Thoracic aorta (tissue), 2 donors: ENCODE results near the gene TCP11L2. TPM values are rescaled to one million over a fixed set of nuclear protein-coding genes. Genes with fewer than 3 reads are reported as not detected.

Experiments
- ATAC-seq: fragments of 150-250 bp; one replicate; pipeline ENCODE4 v1.8.0; 2017; ENCODE audit warnings: low read depth; ENCODE audit not compliant: insufficient number of reproducible peaks, low FRiP score
- DNase-seq: peaks from one replicate; pipeline ENCODE4 v3.0.0-alpha.2; 2020; ENCODE audit warnings: low spot score
- H3K27ac ChIP-seq, 2 donors: fragments of 200-600 bp; sonication (generic); 1 replicate in 1 of 2; 2 replicates in 1 of 2; pipeline ENCODE4 v1.5.1; 2016; ENCODE audit warnings: mild to moderate bottlenecking in 2 of 2, moderate library complexity in 2 of 2
- H3K27me3 ChIP-seq: fragments of 200-600 bp; sonication (generic); replicated peaks from 2 replicates; pipeline ENCODE4 v1.6.0; 2016; ENCODE audit warnings: mild to moderate bottlenecking; ENCODE audit not compliant: insufficient read depth
- H3K36me3 ChIP-seq: fragments of 200-600 bp; sonication (generic); one replicate; pipeline ENCODE4 v1.5.1; 2016
- H3K4me1 ChIP-seq, 2 donors: fragments of 200-600 bp; sonication (generic); 1 replicate in 1 of 2; 2 replicates in 1 of 2; pipeline versions ENCODE4 v1.5.1 to v1.6.0; 2016; ENCODE audit warnings: low read depth in 2 of 2, mild to moderate bottlenecking in 1 of 2; ENCODE audit not compliant: control insufficient read depth in 1 of 2
- H3K4me3 ChIP-seq: fragments of 200-600 bp; sonication (generic); 2 replicates; pipeline ENCODE4 v1.5.1; 2016; ENCODE audit warnings: mild to moderate bottlenecking
- H3K9me3 ChIP-seq: fragments of 200-600 bp; sonication (generic); 2 replicates; pipeline ENCODE4 v1.5.1; 2016
- CTCF ChIP-seq: fragments of 200-600 bp; sonication (generic); IDR thresholded peaks from one replicate; pipeline ENCODE4 v1.5.1; 2019; ENCODE audit warnings: antibody characterized with exemption
- total RNA-seq, 2 donors: library from RNA; depleted of rRNA; stranded (reverse); fragments of >200 nt; gene quantifications; one replicate each; pipeline versions ENCODE4 v1.1.0 to v1.2.3, GENCODE V29; 2016

The TCP11L2 gene
- total RNA-seq, 2 donors from 2014 or later = 23.1 to 23.2 TPM

GRCh38 chr12:106331599-106331998 lies 29.1 kb downstream of the TCP11L2 start:
- no peak for TF ChIP-seq CTCF

GRCh38 chr12:106332536-106332935 lies 30.0 kb downstream of the TCP11L2 start:
- Histone ChIP-seq H3K27me3 (no peaks in the 10 kb centered on the region), H3K4me1 (no peaks in the 10 kb centered on the region), H3K9me3 (no peaks in the 10 kb centered on the region), H3K27ac (no peak overlapping the region), H3K36me3 (peaks cover 15% of the 10 kb centered on the region), H3K4me3 (no peak overlapping the region)
- no peak for TF ChIP-seq CTCF
- ATAC-seq (no peak), DNase-seq (no peak)

More at GRCh38 chr12:106331599-106331998, 29.1 kb downstream of the TCP11L2 start:
- no peak for ATAC-seq
- Histone ChIP-seq H3K36me3 (peaks cover 14% of the 10 kb centered on the region), H3K4me1 (no peaks in the 10 kb centered on the region), H3K4me3 (no peak overlapping the region), H3K27me3 (no peaks in the 10 kb centered on the region), H3K9me3 (no peaks in the 10 kb centered on the region), H3K27ac (no peak overlapping the region)
- no peak for DNase-seq

GRCh38 chr12:106333010-106333409 lies 30.5 kb downstream of the TCP11L2 start:
- Histone ChIP-seq H3K36me3 (peaks cover 14% of the 10 kb centered on the region), H3K9me3 (no peaks in the 10 kb centered on the region), H3K4me1 (no peaks in the 10 kb centered on the region), H3K27me3 (no peaks in the 10 kb centered on the region), H3K27ac (no peak overlapping the region), H3K4me3 (no peak overlapping the region)
- ATAC-seq (no peak), DNase-seq (no peak)
- TF ChIP-seq CTCF = no peak

- no peak for TF ChIP-seq CTCF
- no peak for ATAC-seq
Measured at GRCh38 chr12:106333756-106334155, 31.2 kb downstream of the TCP11L2 start.

GRCh38 chr12:106341086-106341877 lies 38.7 kb downstream of the TCP11L2 start:
- H3K4me3 ChIP-seq = no peak overlapping the region
- no peak for DNase-seq
- H3K27ac ChIP-seq = no peak overlapping the region
- peaks cover 6 to 23% of the 10 kb centered on the region in 2 donors for H3K4me1 ChIP-seq
- no peak for ATAC-seq
- H3K36me3 ChIP-seq = peaks cover 12% of the 10 kb centered on the region
- no peaks in the 10 kb centered on the region for H3K9me3 ChIP-seq
- no peaks in the 10 kb centered on the region for H3K27me3 ChIP-seq
- no peak for TF ChIP-seq CTCF

More at GRCh38 chr12:106333756-106334155, 31.2 kb downstream of the TCP11L2 start:
- peaks cover 14% of the 10 kb centered on the region for H3K36me3 ChIP-seq
- no peak for DNase-seq
- no peaks in the 10 kb centered on the region for H3K4me1 ChIP-seq
- no peaks in the 10 kb centered on the region for H3K27me3 ChIP-seq
- H3K4me3 ChIP-seq = no peak overlapping the region
- no peaks in the 10 kb centered on the region for H3K9me3 ChIP-seq
- H3K27ac ChIP-seq = no peak overlapping the region
